HG03558 (cell line): Measurements from ENCODE around the gene JAZF1.
"Not testable (repeated sequence)": the region's sequence is repeated elsewhere in the genome, so short reads cannot be mapped to it uniquely, and the experiment has no call there.

ENCODE experiments used
- ATAC-seq: cut with Tn5 transposase; IDR thresholded peaks from one replicate; pipeline ENCODE4 v1.9.1; 2021; ENCODE audit warnings: moderate number of reproducible peaks; ENCODE audit not compliant: unreplicated experiment; ENCODE audit errors: extremely low read depth

The JAZF1 gene

GRCh38 chr7:27929127-27929526 lies 251.5 kb downstream of the JAZF1 start:
- ATAC-seq, result no peak

- ATAC-seq, result no peak
These were observed 252.6 kb downstream of the JAZF1 start for GRCh38 chr7:27928001-27928400.

- no peak for ATAC-seq
These were observed 254.9 kb downstream of the JAZF1 start for GRCh38 chr7:27925573-27926201.

DNA sequence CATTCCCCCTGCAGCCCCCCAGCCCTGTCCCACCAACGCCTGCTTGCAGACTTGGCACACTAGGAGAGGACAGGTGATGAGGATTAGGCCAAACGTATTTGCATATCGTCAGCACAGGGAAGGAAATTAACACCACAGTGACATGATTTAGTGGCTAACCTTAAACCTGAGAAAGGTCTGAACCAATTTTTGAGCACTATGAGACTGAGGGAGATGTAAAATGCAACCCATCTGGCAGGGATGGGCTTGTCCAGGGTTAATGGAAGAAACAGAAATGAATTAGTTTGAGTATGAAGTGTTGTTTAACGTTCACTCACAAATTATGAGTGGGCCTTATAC lies 257.0 kb downstream of the JAZF1 start:
- no peak for ATAC-seq

DNA sequence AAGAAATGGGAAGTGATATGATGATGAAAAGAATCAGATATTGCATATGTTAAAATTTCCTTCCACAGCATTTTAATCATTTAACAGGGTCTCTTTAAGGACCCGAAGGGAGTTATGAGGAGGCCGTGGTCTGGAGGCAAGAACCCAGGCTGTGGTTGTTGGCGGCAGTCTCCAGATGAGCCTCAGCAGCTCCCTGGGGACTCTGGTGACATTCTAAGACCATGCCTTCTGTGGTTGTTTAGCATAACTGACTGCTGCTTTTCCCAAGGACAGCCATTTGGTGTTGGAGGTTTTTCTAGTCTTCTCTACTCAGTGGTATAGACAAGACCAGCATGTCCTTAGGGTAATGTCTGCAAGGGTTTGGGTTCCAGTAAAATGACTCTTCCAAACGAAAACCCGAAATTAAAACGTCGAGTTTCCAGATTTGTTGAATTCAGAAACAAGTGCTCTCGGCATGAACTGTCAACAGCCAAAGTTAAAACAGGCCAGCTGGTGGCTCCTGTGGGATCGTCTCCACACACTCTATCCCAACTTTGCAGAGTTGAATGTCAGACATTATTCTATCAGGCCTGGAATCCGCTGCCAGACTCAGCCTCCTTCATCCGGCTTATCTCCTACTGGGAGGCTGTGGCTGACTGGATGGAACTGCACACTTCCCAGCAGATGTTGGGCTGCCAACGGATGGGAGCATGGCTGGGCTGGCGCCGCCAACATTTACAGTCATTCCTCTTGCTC lies 257.5 kb downstream of the JAZF1 start:
- ATAC-seq, result no peak

DNA sequence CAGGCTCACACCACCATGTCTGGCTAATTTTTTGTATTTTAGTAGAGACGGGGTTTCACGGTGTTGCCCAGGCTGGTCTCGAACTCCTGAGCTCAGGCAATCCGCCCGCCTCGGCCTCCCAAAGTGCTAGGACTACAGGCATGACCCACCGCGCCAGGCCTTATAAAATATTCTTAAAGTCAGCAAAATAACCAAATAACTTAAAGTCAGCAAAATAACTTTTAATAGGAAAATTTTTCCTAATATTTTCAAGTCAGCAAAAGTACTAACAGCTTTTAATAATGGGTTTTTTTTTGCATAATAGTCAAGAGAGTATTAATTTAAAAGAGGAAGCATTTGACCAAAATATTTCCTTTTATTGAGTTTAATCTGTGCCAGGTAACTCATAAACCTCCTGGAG lies 258.2 kb downstream of the JAZF1 start:
- not testable (repeated sequence) for ATAC-seq

GRCh38 chr7:27921081-27921836 lies 259.3 kb downstream of the JAZF1 start:
- no peak for ATAC-seq

GRCh38 chr7:27920281-27920946 lies 260.2 kb downstream of the JAZF1 start:
- ATAC-seq, result no peak

GRCh38 chr7:27918503-27918902 lies 262.1 kb downstream of the JAZF1 start:
- ATAC-seq, result no peak

GRCh38 chr7:27917774-27918314 lies 262.8 kb downstream of the JAZF1 start:
- ATAC-seq, result no peak

DNA sequence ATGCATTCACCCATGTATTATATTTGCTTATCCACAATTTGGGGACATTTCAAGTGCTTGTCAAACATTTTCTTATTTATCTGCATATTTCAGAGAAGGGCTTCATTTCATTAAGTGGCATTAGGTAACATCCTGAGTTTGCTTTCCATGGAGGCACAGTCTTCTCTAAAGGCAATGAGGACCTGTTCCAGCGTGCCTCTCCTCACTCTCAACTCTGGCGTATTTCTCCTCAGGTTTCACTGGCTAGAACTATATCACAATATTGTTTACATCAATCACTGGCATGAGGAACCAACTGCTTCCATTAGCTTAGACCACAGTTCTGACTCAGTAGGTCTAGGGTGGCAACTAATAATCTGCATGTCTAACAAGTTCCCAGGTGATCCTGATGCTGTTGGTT lies 263.5 kb downstream of the JAZF1 start:
- ATAC-seq, result no peak

DNA sequence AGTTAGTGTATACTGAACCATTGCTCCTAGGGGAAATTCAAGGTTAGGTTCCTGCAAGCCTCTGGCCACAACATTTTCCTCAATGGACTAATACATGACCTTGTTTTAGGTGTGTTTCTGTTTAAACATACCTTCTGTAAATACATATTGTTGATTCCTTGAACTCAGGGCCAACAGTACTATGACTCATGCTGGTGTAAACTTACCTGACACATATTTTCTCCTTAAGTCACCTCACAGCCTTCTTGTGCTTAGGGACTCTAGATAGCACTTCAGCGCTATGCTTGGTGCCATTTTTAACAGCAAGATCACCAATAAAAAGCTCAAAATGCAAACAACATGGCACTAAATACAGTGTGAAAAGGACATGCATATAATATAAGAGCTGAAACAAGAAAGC lies 264.2 kb downstream of the JAZF1 start:
- ATAC-seq, result no peak

DNA sequence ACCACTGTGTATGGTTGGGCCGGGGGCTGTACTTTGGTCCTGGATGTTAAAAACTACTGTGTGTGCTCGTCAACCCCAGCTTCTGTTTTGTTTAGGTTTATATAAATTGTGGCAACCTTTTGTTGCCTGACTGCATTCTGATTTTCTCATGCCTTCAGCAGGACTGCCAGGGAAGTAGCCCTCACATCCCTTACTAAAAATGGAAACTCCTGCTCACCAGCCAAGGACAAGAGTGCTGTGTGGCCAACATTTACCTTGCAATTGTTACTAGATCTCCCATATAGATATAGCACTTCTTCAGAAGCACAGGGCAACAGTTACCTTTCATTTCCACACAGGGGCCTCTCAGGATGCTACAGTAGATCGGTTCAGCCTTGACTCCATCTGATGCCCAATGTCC lies 266.2 kb downstream of the JAZF1 start:
- ATAC-seq, result no peak

DNA sequence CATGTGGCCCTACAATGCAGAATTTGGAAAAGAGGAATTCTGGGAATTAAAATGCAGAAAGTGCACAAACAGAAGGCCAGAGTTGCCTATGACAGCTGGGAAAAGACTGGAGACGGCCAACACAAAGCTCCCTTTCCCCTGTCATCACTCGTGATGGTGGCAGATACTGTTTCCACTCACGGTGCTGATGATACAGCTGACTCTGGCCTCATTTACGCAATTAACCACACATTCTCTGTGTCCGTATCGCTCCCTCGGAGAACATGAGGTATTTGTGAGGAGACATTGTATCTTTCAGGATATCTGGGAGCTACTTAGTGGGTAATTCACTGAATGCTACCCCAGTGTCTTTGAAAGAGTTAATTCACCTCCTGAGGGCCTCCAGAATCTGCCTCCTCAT lies 267.8 kb downstream of the JAZF1 start:
- no peak for ATAC-seq

DNA sequence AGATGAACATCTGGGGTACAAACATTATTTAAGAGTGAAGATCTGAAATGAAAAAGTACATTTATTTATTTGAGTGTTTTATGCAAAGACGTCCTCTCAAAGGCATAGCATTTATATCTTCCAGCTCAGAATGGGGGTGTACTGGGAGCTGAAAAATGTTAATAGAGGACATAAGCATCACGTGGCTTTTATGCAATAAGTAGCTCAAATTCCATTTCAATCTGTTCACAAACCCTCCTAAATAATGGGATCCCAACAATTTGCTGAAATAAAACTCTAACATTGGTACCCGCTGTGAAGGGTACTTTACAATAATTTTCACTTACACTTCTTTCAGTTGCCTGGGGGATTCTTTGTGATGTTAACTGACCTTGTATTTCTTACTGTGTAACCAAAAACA lies 268.7 kb downstream of the JAZF1 start:
- ATAC-seq, result no peak

GRCh38 chr7:27910326-27910725 lies 270.3 kb downstream of the JAZF1 start:
- no peak for ATAC-seq

GRCh38 chr7:27908534-27909165 lies 271.9 kb downstream of the JAZF1 start:
- ATAC-seq, result no peak

DNA sequence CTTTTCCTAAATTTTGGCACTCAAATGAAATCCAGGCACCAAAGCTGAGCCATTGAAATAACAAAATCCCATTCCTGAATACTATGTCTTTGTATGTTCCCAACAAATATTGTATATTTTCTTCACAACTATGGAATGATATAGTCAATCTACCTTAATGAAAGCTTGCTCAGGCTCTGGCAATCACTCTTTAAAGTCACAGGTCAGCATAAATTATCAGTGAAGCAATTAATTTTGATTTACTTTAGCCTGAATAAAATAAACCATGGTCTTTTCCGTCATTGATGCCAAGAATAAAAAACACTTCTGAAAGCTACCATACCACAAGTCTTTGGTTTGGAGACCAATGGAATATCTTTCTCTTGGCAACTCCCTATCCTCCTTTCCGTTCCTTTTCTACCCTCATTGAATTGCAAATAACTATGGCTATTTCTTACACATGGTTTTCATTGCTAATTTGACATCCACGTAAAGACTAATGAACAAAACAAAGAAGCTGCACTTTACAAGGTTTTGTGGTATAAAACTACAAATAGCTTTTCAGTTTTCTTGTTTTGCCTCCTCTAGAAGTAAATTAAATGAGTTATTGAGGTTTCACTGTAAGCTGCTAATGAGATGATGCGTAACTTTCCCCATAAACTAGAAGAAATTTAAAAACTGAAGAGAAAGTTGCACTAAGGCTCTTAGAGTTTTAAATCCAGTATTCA lies 274.1 kb downstream of the JAZF1 start:
- no peak for ATAC-seq

DNA sequence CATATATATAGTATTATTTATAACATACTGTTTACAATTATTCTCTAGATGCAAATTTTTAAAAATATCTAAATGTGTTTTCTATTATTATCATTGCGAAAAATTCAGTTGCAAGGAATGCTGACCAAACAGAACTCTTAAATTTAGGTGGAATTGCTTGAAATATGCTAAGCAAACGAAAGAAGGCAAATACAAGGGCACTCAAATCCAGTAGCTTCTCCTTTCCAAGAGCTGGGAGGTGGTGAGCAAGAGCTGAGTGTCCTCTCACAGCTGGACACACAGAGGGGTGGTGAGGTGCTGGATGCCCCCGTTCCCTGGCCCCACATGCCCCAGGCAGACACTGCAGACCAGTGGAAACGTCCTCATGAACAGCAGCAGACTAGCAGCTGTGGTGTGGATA lies 274.6 kb downstream of the JAZF1 start:
- ATAC-seq, result no peak
